ENCODE results near the gene SLC6A9.

SLC6A9 gene

GRCh38 chr1:43947061-43947873, 84.0 kb downstream of the SLC6A9 start:
- in situ Hi-C loops (cut with HindIII; ENCODE audit: low pct_ligation_motif_present, low sequenced_read_pairs) = loop anchor here (25.0 kb wide), 1 partner anchor 185 kb away; no protein-coding TSS in a partner anchor
- peak; percentile 1 for TF ChIP-seq CTCF (IDR thresholded peaks at IDR 0.05; ENCODE audit: low read depth, low read length, missing control alignments)
- DNase-seq = no peak
- peaks cover 8% of the 10 kb centered on the region for H3K36me3 ChIP-seq (replicated peaks)
- H3K27me3 ChIP-seq (replicated peaks) = no peaks in the 10 kb centered on the region
- H3K27ac ChIP-seq = peak overlapping the region; percentile 100
- peak overlapping the region; percentile 90 for H3K4me3 ChIP-seq (ENCODE audit: low read depth, low read length)

Data from brain microvascular endothelial cell (primary cell).